ENCODE data around the gene ZNF474. TPM values are rescaled to one million over a fixed set of nuclear protein-coding genes. Genes with fewer than 3 reads are reported as not detected.
A peak's percentile ranks its signal among the peaks of the same experiment; 100 is the strongest.
"Not testable (repeated sequence)": the region's sequence is repeated elsewhere in the genome, so short reads cannot be mapped to it uniquely, and the experiment has no call there.

ZNF474 gene
- total RNA-seq (2014; rRNA removed; shearing (Covaris generic)), result 1.7 TPM in 1 of 2 replicates, not detected in the other

DNA sequence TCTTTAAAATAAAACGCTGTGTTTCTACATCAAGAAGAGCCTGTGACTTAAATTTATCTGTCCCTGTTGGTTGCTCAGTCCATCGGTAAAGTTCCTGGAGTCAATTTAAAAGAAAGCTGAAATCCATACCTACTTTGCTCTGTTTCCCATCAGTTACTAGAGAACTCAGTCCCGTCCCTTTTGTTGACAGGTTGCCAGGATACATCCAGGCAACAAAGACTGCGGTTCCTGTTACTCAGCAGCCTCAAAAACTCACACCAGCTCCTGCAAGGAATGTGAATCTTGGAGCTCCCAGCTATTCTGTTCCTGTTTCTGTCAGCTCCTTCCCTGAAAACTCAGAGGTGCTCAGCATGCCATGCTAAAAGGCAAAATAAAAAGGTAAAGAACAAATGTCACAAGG lies at the start of gene ZNF474:
TSS of gene ZNF474 (plus strand) at position 241 of the 400 bp plus-strand sequence. CDS start 22,445 bp downstream, outside the sequence.
- Histone ChIP-seq H3K36me3 (replicated peaks; ENCODE audit: control insufficient read depth, insufficient read depth, low read length) (no peaks in the 10 kb centered on the region), H3K4me3 (ENCODE audit: insufficient read depth, low read depth, low read length) (no peak within 1 kb of the TSS), H3K27me3 (ENCODE audit: control insufficient read depth, insufficient read depth, low read length) (no peaks in the 10 kb centered on the region)
- peak; percentile 11 for DNase-seq

DNA sequence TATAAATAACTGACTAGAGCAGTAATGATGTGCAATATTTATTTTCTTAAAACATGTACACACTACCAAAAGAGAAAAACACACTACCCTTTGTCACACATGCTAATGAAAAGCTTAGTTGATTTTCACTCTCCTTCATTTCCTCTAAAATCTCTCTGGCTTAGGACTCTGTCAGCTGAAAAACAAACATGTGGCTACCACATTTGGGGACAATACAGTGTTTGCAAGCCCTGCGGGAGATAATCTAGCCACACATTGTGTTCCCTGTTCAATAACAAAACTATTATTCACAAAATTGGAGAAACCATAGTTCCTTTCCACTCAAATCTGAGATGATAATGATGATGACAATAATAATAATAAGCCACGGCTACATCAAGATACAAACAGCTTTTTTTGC lies 47.8 kb upstream of the ZNF474 start:
- Histone ChIP-seq H3K36me3 (replicated peaks; ENCODE audit: control insufficient read depth, insufficient read depth, low read length) (no peaks in the 10 kb centered on the region), H3K27me3 (ENCODE audit: control insufficient read depth, insufficient read depth, low read length) (peaks cover 25% of the 10 kb centered on the region), H3K4me3 (ENCODE audit: insufficient read depth, low read depth, low read length) (no peak overlapping the region)
- DNase-seq, result no peak

DNA sequence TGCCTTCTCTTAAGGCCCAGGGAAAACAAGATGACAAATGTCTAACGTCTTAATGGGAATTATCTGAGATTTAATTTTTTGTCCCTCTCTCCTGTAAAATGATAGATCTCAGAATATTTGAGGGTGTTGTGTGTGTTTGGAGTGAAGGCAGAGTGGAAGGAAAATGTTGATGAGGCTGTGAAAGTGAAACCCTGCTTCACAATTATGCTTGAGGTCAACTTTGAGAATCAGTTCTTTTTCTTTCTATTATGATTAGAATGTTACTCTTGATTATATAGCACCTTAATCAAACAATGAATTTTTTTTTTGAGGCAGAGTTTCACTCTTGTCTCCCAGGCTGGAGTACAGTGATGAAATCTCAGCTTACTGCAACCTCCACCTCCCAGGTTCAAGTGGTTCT lies 45.8 kb upstream of the ZNF474 start:
- DNase-seq, result no peak
- Histone ChIP-seq H3K4me3 (ENCODE audit: insufficient read depth, low read depth, low read length) (no peak overlapping the region), H3K36me3 (replicated peaks; ENCODE audit: control insufficient read depth, insufficient read depth, low read length) (no peaks in the 10 kb centered on the region), H3K27me3 (ENCODE audit: control insufficient read depth, insufficient read depth, low read length) (peaks cover 7% of the 10 kb centered on the region)

DNA sequence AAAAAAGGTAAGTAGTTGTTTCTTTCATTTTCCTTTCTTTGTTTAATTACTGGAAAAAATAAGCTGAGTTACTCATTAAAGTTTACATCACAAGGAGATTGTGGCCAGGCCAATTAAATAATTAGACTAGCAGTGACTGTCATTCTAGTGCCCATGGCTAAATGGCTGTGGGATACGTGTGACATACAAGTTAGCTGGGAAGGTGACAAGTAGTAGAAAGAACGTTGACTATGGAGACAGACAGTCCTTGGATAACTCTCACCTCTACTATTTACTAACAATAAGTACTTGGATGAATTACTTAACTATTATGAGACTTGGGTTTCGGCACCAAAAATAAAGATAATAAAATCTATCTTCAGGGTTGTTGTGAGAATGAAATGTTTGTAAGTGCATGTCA lies 44.3 kb upstream of the ZNF474 start:
- H3K4me3 ChIP-seq (ENCODE audit: insufficient read depth, low read depth, low read length), result no peak overlapping the region

DNA sequence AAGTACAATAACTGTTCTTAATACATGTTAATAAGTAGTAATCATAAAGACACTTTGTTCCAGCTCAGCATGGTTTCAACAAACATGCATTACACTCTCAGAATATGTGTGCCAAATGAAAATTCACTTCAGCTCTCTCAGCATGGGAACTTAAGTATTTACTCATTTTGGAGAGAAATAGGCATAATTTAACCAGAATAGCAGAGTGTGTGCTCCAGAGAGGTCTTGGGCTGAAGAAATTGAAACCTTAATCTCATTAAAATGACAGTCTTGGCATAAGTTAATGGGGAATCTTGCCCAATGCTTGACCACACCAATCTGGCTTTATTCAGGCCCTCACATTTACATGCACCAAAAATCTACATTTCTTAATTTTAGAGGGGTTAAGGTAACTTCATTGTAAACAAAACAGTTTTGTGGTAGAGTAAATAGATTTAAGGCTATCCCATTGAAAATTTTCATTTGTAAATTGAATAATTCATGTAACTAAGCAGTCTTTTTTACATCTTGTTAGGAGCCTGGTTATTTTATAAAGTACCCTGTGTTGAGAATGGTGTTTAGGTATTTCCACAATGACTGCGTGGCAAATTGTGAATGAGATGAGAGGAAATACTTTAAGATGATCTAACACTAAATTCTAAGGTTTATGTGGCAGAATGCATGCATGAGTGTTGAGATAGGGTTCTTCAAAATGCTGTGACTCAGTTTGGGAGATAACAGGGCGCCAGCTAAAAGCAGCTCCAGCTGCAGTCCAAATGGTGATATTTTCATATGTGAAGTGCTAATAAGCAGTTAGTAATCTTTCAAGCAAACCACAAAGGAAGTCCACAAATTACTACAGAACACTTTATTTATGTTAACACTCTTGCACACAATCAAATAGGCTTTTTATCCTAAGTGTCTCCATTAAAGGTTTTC lies 40.0 kb upstream of the ZNF474 start:
- DNase-seq, result no peak
- no peaks in the 10 kb centered on the region for H3K27me3 ChIP-seq (ENCODE audit: control insufficient read depth, insufficient read depth, low read length)
- H3K36me3 ChIP-seq (replicated peaks; ENCODE audit: control insufficient read depth, insufficient read depth, low read length), result no peaks in the 10 kb centered on the region

More for the DNA sequence above, 44.3 kb upstream of the ZNF474 start:
- no peaks in the 10 kb centered on the region for H3K36me3 ChIP-seq (replicated peaks; ENCODE audit: control insufficient read depth, insufficient read depth, low read length)
- DNase-seq, result no peak
- no peaks in the 10 kb centered on the region for H3K27me3 ChIP-seq (ENCODE audit: control insufficient read depth, insufficient read depth, low read length)

DNA sequence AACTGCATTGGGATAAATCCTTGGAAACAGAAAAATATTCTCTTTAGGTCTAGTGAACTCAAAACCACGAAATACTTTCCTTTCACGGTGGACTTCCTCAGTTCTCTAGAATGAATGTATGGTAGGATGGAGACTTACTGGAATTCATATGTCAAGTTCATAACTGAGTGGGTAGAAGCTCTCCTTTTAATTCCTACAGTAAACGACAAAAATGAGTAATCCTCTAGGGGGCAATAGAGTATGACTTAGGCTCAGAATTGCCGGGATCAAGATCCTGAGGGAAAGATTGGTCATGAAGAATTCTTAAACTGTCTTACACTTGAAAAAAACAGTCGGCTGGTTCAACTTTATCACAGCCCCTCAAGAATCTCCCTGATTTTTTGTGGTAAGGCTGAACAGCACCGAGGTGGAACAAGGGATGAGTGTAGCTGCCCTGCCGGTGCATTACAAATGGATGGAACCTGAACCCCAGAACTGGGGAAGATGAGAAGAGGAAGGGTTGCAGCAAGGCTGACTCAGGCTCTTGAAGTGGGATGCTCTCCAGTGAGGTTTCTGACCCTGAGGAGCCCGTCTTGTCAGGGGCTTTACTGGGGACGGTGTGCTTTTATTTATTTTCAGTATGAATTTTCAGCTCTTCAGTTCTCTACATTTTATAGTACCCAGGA lies 37.3 kb upstream of the ZNF474 start:
- no peaks in the 10 kb centered on the region for H3K27me3 ChIP-seq (ENCODE audit: control insufficient read depth, insufficient read depth, low read length)
- no peaks in the 10 kb centered on the region for H3K36me3 ChIP-seq (replicated peaks; ENCODE audit: control insufficient read depth, insufficient read depth, low read length)
- DNase-seq, result no peak
- no peak overlapping the region for H3K4me3 ChIP-seq (ENCODE audit: insufficient read depth, low read depth, low read length)

More for the DNA sequence above, 40.0 kb upstream of the ZNF474 start:
- H3K4me3 ChIP-seq (ENCODE audit: insufficient read depth, low read depth, low read length), result no peak overlapping the region

DNA sequence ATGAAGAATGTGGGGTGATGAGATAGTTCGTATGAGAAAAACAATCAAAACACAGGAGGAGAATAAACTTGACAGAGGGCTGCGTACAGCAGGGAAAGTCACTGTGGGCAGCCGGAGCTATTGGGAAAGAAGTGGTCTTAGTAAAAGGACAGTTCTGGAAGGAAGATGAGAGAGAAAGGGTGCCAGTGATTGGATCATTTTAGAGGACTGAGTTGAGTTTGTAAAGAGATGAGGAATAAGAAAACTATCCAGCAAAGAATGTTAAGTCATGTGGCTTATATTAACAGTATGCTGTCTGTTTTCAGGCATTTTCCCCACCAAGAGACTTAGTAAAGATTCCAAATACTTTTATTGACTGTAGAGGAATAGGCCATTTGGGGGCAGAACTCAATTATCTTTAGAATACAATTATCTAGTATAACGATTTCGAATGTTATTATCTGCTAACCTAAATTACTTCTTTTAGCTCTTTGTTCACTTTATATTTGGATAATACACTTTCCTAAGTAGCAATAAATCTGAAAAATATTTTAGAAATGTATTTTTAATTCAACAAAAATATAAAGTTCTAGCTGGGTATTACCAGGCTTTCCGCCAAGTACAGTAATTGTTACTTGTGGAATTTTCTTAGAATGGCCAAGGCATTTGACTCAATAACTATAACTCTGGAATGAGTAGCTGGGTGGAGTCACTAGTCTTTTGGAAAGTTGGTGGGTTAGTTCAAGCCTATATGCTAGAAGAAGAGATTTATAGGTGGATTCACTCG lies 35.7 kb upstream of the ZNF474 start:
- Histone ChIP-seq H3K4me3 (ENCODE audit: insufficient read depth, low read depth, low read length) (no peak overlapping the region), H3K36me3 (replicated peaks; ENCODE audit: control insufficient read depth, insufficient read depth, low read length) (no peaks in the 10 kb centered on the region), H3K27me3 (ENCODE audit: control insufficient read depth, insufficient read depth, low read length) (no peaks in the 10 kb centered on the region)
- no peak for DNase-seq

DNA sequence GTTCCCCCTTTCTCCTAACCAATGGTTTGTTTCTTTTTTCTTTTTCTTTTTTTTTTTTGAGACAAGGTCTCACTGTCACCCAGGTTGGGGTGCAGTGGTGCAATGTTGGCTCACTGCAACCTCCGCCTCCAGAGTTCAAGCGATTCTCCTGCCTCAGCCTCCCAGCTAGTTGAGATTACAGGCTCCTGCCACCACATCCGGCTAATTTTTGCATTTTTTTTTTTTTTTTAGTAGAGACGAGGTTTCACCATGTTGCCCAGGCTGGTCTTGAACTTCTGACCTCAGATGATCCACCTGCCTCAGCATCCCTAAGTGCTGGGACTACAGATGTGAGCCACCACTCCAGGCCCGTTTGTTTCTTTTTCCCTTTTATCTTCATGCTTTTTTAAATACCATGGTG lies 35.1 kb upstream of the ZNF474 start:
- not testable (repeated sequence) for H3K27me3 ChIP-seq (ENCODE audit: control insufficient read depth, insufficient read depth, low read length); DNase-seq; H3K4me3 ChIP-seq (ENCODE audit: insufficient read depth, low read depth, low read length); H3K36me3 ChIP-seq (replicated peaks; ENCODE audit: control insufficient read depth, insufficient read depth, low read length)

DNA sequence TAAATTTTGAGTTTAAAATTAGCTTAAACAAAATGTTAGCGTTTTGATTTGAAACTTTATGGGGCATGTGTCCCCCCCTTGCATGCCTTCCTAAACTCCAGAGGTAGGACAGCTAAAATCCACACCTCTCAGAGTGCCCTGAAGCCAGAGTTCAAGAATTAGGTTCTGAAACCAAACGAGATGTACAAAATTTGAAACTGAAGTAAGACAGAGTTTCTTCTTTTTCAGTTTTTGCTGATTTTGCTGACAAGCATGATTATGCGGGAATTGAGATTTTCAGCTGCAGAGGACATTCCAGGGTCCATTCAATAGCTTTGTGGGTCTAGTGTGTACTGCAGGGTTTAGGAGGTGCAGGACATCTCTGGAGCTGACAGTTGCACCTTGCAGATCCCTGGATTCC lies 34.2 kb upstream of the ZNF474 start:
- H3K27me3 ChIP-seq (ENCODE audit: control insufficient read depth, insufficient read depth, low read length), result no peaks in the 10 kb centered on the region
- H3K36me3 ChIP-seq (replicated peaks; ENCODE audit: control insufficient read depth, insufficient read depth, low read length), result no peaks in the 10 kb centered on the region
- DNase-seq, result no peak
- H3K4me3 ChIP-seq (ENCODE audit: insufficient read depth, low read depth, low read length), result no peak overlapping the region

DNA sequence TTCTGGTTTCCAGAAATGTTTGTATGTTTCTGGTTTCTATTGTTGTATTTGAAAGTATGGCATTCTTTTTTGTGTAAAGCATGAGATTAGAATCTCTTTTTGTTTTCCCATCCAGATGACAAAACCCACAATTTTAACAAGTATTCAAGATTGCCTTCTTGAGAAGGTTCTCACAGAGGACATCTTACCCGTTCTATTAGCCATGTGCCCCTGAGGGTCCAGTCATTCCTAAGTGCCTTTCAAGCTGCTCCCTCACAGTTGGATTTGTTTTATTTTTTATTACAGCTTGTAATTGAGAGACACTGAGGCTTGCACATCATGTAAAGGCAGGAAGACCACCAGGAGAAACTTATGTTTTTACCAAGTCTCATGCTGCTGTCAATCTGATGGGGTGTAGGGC lies 32.0 kb upstream of the ZNF474 start:
- DNase-seq, result no peak
- Histone ChIP-seq H3K27me3 (ENCODE audit: control insufficient read depth, insufficient read depth, low read length) (no peaks in the 10 kb centered on the region), H3K36me3 (replicated peaks; ENCODE audit: control insufficient read depth, insufficient read depth, low read length) (no peaks in the 10 kb centered on the region), H3K4me3 (ENCODE audit: insufficient read depth, low read depth, low read length) (no peak overlapping the region)

DNA sequence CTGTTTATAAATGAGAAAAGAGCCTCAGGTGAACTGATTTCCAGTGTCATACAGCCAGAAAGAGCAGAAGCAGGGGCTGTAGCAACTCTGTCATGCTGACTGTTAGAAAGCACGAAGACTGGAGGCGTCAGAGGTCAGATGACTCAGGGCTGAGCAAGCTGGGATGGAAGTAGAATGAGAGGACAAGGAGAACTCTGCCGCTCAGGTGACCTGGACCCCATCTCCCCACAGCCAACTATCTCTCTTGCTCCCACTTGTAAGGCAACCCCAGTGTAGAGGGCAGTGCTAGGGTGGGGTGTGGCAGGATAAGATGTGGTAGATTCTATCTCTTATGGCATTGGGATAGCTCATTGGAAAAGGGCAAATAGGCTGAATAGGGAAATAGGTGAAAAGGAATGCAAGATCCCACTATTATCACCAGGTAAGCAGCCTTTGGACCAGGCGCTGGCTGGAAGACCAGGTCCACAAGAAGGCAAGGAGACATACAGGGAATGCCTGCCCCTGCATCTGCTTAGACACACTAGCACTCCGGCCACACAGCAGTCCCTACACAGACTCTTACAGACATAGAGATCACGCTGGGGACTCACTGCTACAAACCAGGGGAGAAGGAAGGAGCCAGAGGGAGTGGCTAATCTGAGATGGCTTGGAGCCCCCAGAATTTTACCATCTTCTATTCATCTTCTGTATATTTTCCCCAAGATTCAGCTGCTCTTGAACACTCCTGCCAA lies 30.1 kb upstream of the ZNF474 start:
- DNase-seq, result no peak
- Histone ChIP-seq H3K4me3 (ENCODE audit: insufficient read depth, low read depth, low read length) (no peak overlapping the region), H3K27me3 (ENCODE audit: control insufficient read depth, insufficient read depth, low read length) (no peaks in the 10 kb centered on the region), H3K36me3 (replicated peaks; ENCODE audit: control insufficient read depth, insufficient read depth, low read length) (no peaks in the 10 kb centered on the region)

DNA sequence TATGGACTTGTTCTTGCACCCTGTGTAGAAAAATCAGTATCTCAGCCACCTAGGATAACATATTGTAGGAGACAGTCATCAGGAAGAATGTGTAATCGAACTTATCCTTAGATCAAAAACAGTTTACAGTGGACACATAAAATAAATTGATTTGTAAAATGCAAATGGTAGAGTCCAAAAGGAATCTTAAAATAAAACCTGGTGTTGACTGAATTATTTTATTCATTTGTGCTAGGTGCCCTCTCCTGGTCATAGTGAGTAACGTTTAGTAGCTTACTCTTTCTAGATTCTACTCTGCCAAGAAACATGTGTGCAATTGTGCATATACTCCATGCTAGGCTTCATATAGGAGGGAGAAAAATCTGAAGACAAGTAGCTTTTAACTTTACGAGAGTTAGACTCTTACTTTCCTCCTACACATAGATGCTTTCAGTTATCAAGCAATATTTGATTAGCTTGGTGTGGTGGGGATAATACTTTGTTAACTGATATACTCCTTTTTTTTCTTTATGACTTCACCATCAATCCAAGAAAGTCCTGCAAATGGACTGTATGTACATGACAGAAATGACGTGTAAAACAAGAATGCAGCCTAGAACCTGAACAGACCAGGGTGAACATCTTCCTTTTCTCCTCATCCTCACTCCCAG lies 27.6 kb upstream of the ZNF474 start:
- Histone ChIP-seq H3K27me3 (ENCODE audit: control insufficient read depth, insufficient read depth, low read length) (no peaks in the 10 kb centered on the region), H3K36me3 (replicated peaks; ENCODE audit: control insufficient read depth, insufficient read depth, low read length) (no peaks in the 10 kb centered on the region), H3K4me3 (ENCODE audit: insufficient read depth, low read depth, low read length) (no peak overlapping the region)
- DNase-seq, result no peak

DNA sequence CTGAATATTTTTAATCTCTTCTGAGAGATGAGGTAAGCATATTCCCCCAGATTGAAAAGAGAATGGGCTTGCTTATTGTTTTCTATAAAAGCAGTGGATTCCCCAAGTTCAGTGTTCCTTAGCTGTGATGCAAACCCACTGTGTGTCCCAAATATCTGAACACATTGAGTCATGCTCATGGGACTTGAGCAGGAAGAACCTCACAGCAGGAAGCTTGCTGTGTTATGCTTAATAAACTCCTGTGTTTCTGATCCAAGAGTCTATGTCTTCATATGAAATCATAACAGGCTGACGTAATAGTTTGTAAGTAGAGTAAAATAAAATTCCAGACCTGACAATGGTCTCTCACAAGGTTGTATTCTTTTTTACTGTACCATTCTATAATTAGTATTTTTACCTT lies 26.5 kb upstream of the ZNF474 start:
- no peak overlapping the region for H3K4me3 ChIP-seq (ENCODE audit: insufficient read depth, low read depth, low read length)
- H3K27me3 ChIP-seq (ENCODE audit: control insufficient read depth, insufficient read depth, low read length), result no peaks in the 10 kb centered on the region
- no peaks in the 10 kb centered on the region for H3K36me3 ChIP-seq (replicated peaks; ENCODE audit: control insufficient read depth, insufficient read depth, low read length)
- DNase-seq, result no peak

DNA sequence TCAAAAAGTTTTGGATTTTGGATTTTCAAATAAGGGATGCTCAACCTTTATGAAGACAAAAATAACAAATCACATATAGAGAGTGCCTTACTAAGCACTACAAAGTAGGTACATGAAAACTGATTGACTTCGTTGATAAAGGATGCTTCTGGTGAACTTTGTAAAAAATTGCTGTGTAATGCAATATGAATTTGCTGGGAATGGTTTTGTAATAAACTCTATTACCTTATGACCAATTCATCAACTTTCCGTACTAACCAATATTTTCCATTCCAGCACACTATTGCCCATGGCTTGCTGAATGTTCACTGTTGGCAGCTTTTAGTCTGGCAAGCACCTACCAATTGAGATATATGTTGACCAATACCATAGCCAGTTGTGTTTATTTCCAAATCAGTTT lies 23.4 kb upstream of the ZNF474 start:
- DNase-seq, result no peak
- Histone ChIP-seq H3K4me3 (ENCODE audit: insufficient read depth, low read depth, low read length) (no peak overlapping the region), H3K27me3 (ENCODE audit: control insufficient read depth, insufficient read depth, low read length) (no peaks in the 10 kb centered on the region), H3K36me3 (replicated peaks; ENCODE audit: control insufficient read depth, insufficient read depth, low read length) (no peaks in the 10 kb centered on the region)

All from H7 (cell line).